HG02943 (cell line): ENCODE data around the gene TRMT1.

ENCODE experiments used
- ATAC-seq: cut with Tn5 transposase; IDR thresholded peaks from one replicate; pipeline ENCODE4 v1.9.1; 2021; ENCODE audit warnings: mild to moderate bottlenecking, low read depth, moderate library complexity; ENCODE audit not compliant: unreplicated experiment

Gene TRMT1

DNA sequence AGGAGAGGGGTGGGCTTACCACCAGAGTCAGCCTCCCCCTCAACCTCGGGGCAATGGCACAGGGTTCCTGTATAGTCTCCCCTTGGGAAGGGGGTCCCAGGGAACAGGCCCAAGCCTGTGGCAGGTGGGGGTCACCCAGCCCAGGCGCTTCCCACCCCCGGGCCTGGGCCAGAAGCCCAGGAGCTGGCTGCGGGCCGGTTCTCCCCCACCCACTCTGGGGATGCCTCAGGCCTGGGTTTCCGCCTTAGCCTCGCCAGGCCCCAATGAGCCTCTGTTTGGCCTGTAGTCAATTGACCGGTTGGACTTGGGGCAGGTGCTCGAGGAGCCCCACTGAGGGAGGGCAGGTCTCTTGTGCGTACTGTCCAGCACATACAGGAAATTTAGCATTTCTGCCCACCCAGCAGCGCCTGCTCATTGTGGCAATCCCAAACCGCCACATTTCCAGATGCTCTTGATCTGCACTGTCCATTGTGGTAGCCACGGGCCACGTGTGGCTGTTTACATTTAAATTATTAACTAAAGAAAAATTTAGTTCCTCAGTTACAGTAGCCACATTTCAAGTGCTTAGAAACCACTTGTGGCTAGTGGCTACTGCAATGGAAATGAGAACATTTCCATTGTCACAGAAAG, 23.8 kb downstream of the TRMT1 start:
- ATAC-seq, result no peak

GRCh38 chr19:13092158-13092543, 24.4 kb downstream of the TRMT1 start:
- ATAC-seq, result no peak

GRCh38 chr19:13091400-13092157, 25.0 kb downstream of the TRMT1 start:
- no peak for ATAC-seq

DNA sequence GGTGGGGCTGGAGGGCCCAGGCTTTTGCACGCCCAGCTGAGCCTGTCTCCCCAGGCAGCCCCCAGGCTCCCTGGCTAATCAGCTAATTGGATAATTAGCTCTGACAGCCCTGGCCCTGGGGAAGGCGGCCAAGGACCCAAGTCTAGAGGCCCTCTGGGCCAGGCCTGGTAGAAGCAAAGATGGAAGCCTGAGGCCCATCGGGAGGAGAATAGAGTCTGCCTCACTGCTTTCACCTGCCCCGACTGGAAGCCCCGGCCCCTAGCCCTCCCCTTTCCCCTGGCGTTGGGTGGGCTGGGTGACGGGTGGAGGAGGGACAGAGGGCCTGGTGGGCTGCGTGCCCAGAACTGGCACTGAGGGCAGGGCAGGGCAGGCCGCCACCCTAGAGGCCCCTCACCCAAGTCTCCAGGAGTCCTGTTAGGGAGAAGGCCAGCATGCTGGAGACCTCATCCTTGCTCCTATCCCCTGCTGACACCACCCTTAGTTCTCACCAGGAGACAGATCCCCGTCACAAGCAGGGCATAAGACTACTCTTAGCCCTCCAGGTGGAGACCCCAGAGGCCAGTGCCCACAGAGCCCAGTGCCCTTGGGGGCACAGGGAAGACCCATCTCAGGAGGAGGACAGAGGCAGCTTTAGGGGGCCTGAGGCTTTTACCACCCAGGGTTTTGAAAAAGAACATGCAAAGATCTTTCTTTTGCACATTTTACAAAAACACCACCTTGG, 25.9 kb downstream of the TRMT1 start:
- no peak for ATAC-seq

DNA sequence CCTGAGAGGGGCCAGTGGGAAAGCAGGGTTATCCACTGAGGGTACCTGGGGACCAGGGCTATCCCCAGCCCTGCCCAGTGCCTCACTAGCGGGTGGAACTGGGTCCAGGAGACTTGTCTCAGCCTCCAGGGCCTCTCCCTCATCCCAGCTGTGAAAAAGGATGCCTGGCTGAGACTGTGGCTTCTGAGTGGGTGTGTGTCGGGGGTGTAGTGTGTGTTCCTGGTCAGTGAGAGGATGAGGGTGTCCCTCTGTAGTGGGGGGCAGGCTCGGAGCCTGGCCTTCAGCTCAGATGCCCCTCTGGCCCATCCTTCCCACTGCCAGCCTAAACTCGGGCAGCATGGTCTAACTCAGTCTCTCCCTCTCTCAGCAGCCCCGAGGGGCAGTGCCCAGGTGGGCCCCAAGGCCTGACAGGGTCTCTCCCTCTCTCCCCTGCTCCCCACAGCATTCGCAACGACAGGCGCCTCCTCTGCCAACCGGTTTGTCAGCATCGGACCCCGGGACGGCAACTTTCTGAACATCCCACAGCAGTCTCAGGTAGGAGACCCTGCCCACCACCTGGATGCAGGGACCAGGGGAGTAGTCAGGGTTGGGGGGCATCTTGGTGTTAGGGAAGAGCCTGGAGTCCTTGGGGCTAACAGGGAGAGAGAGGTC, 26.6 kb downstream of the TRMT1 start:
- no peak for ATAC-seq

GRCh38 chr19:13089139-13089856, 27.2 kb downstream of the TRMT1 start:
- no peak for ATAC-seq

DNA sequence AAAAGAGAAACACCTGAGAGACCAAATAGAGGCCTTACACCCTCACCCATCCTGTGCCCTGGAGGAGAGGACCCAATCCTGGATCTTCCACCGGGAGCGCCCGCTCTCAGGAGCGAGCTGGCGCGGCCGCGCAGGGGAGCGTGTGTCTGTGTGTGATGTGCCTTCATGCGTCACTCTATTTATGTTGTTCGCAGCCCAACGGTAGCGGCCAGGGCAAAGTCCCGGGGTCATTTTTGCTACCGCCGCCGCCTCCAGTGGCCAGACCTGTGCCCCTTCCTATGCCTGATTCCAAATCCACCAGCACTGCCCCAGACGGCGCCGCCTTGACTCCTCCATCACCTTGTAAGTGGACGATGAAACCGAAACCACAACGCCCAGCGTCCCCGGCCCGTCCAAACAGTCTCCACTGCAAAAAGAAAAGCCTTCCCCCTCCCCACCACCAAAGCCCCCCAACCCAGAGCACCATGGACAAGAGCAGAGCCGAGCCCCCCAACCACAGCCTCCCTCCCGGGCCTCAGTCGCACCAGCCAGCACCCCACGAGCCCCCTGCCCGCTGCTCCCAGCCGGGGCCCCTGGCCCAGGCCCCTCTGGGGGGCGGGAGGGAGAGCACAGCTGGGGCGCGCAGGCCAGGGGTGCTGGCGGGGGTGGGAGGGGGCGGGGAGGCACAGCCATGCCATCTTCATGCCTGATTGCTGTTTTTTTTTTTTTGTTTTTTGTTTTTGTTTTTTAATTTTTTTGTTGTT, 28.6 kb downstream of the TRMT1 start:
- ATAC-seq, result no peak

DNA sequence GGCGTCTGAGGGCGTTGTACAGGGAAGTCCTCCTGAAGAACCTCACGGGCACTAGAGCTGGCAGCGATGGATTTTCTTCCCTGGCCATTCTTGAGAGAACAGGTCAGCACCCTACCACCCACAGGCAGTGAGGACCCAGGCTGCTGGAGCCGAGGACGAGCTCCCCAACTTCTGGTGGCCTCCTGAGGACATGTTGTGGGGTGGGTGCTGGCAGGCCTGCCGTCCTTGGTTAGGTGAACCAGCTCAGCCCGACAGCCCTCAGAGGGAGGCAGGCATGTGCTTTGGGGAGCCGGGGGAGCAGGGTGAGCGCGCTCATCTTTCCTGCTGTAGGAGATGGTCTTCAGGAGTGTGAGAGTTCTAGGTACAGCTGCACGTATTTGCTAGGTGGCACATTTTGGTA, 29.2 kb downstream of the TRMT1 start:
- no peak for ATAC-seq

- ATAC-seq, result no peak
Observed at GRCh38 chr19:13086341-13086740, 30.2 kb downstream of the TRMT1 start.

DNA sequence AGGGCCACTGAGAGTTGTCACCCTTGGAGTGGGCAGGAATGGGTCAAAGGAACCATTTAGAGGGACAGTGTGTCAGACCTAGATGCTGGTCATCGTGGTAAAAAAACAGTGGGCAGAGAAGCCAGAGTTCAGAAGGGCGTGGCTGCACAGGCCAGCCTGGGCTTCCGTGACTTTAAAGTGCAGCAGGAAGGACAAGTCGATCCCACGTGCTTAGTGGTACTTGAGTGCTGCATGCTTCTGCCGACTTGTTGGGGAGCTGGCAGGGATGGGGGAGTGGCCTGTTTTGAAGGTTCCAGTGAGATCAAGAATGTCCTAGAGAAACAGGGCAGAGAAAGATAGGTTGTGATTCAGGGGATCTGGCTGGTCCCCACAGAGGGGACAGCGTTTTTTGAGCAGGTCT, 30.9 kb downstream of the TRMT1 start:
- no peak for ATAC-seq

DNA sequence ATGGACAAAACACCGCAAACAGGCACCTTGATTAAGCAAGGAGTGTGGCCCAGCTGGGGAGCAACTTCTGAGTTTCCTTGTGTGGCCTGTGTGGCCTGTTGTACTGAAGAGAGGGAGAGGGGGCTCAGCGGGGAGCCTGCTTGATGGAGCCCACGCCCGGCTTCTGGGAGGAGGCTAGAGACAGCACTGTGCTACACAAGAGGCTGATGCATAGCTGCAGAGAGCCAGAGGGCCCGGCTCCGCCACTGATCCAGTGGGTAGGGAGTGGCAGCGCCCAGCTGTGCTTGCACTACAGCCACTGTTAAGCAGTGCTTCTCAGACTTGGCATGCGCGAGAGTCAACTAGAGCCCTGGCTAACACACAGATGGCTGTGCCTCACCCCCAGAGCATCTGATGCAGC, 32.9 kb downstream of the TRMT1 start:
- ATAC-seq, result no peak

- no peak for ATAC-seq
Observed at GRCh38 chr19:13083008-13083404, 33.5 kb downstream of the TRMT1 start.

DNA sequence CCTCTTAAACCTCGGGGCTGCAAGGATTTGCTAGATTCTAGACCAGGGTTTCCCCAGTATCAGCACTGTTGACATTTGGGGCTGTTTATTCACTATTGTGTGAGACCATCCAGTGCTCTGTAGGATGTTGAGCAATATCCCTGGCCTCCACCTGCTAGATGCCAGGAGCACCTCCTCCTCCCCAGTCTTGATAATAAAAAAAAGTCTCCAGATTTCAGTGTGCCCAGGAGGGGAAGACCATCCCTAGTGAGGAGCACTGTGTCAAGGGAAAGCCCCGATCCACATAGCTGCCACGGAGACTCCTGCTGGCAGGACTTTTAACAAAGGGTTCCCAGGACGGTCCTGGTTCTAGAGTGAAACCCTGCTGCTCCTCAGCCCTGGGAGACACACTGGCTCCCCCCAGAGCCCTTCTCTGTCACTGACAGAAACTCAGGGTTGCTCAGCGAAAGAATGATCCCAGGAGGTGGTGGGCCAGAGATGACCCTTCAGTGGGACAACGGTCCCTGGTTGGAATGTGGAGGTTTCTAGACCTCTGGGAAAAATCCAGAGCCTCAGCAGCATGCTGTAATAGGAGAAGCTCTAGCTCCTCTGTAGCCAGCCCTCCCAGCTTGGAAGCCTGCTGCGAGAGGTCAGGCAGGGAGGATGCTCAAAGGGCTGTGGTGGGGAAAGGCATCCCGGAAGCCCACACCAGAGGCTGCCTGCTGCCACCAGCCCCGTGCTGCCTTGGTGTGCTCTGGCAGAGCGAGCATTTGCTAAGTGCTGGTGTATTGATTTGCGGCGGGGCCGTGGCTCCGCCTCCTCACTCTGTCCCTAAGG, 34.1 kb downstream of the TRMT1 start:
- ATAC-seq, result no peak

- ATAC-seq, result no peak
Observed at GRCh38 chr19:13079542-13079986, 37.0 kb downstream of the TRMT1 start.

- ATAC-seq, result no peak
Observed at GRCh38 chr19:13078897-13079541, 37.5 kb downstream of the TRMT1 start.

GRCh38 chr19:13078381-13078780, 38.2 kb downstream of the TRMT1 start:
- no peak for ATAC-seq

DNA sequence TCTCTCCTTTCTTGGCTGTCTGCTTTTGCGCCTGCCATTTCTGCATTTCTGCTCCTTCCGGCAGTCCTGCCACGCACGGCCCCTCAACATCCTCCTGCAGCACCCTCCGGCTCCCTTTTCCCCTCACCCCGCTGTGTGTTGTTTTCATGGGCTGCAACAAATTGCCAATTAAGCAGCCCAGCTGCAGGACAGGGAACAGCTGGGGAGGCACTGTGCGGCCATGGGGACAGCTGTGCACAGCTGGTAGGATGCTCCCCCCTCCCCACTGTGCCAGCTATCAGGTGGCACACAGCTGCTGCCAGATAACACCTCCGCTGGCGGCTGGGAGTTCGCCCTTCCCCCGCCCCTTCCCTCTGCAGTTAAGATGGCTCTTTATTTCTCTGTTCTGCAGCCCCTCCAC, 39.3 kb downstream of the TRMT1 start:
- no peak for ATAC-seq

DNA sequence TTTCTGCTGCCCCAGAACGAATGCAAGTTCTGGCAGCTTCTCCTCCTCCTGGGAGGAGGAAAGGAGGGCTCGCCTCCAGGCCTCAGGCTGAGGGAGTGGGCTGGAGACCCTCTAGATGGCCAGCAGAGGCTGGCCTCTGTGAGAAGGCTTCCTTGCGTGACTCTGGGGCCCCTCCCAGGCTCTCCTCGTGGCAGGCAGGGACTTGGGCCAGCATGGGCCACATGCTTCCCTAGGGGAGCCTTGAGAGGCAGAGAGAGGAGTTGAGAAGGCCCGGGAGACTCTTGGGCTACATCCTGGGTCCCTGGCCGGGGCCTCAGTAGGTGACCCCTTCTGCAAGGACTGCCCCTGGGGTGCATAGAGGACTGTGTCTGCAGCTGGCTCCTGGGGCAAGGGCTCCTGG, 39.8 kb downstream of the TRMT1 start:
- no peak for ATAC-seq

- no peak for ATAC-seq
Observed at GRCh38 chr19:13076320-13076719, 40.2 kb downstream of the TRMT1 start.
